NCI-H2107 treated with DMSO at 0.1 percent for 48 hours (cell line): Measurements from ENCODE around the gene CFAP157.

Experiments used
- DNase-seq: peaks from one replicate; lab custom pipeline; 2025; ENCODE audit not compliant: unreplicated experiment; lab: John Stamatoyannopoulos, UW

The CFAP157 gene

GRCh38 chr9:127714951-127715469 is 8.2 kb downstream of the CFAP157 start:
- DNase-seq, result no peak

- DNase-seq, result peak; percentile 70
Measured at GRCh38 chr9:127715470-127716337, 8.9 kb downstream of the CFAP157 start, which contains the start of the genes PTRH1 and TTC16. TSS of gene PTRH1 (minus strand) at chr9:127715663. CDS start at chr9:127715639, 24 bp downstream. TSS of gene TTC16 (plus strand) at chr9:127716079. CDS start at chr9:127716146, 67 bp downstream.

- no peak for DNase-seq
Measured at GRCh38 chr9:127716412-127716811, 9.6 kb downstream of the CFAP157 start.

- DNase-seq, result no peak
Measured at GRCh38 chr9:127717766-127718165, 11.0 kb downstream of the CFAP157 start.

- DNase-seq, result no peak
Measured at GRCh38 chr9:127720031-127720864, 13.5 kb downstream of the CFAP157 start.

GRCh38 chr9:127720865-127721227 is 14.1 kb downstream of the CFAP157 start:
- no peak for DNase-seq

GRCh38 chr9:127721391-127721821 is 14.6 kb downstream of the CFAP157 start:
- DNase-seq, result no peak

GRCh38 chr9:127722055-127722745 is 15.4 kb downstream of the CFAP157 start:
- no peak for DNase-seq

- no peak for DNase-seq
Measured at GRCh38 chr9:127723013-127723412, 16.2 kb downstream of the CFAP157 start.

GRCh38 chr9:127723444-127723843 is 16.7 kb downstream of the CFAP157 start:
- no peak for DNase-seq

- DNase-seq, result no peak
Measured at GRCh38 chr9:127724012-127724411, 17.2 kb downstream of the CFAP157 start.

- DNase-seq, result no peak
Measured at GRCh38 chr9:127726871-127727270, 20.1 kb downstream of the CFAP157 start.

GRCh38 chr9:127728808-127729207 is 22.0 kb downstream of the CFAP157 start:
- DNase-seq, result no peak

GRCh38 chr9:127729522-127730256 is 22.9 kb downstream of the CFAP157 start:
- no peak for DNase-seq

GRCh38 chr9:127730262-127730661 is 23.5 kb downstream of the CFAP157 start:
- no peak for DNase-seq

- no peak for DNase-seq
Measured at GRCh38 chr9:127730799-127731410, 24.1 kb downstream of the CFAP157 start.

- DNase-seq, result no peak
Measured at GRCh38 chr9:127731938-127732337, 25.1 kb downstream of the CFAP157 start.

GRCh38 chr9:127732444-127732843 is 25.7 kb downstream of the CFAP157 start:
- DNase-seq, result no peak

GRCh38 chr9:127733614-127734013 is 26.8 kb downstream of the CFAP157 start:
- no peak for DNase-seq

GRCh38 chr9:127734247-127734746 is 27.5 kb downstream of the CFAP157 start:
- no peak for DNase-seq
